OCI-LY3 (cell line): Measurements from ENCODE around the gene RAB23.

Experiments
- EZH2phosphoT487 ChIP-seq: fragments of 200-600 bp; shearing (Covaris generic); IDR thresholded peaks from 2 replicates; pipeline ENCODE4 v1.6.1; 2018; ENCODE audit warnings: antibody characterized with exemption, mixed run types, low read depth
- TF ChIP-seq, protein P1 (sequence below): fragments of 200-600, 300-600 bp; sonication (generic); IDR thresholded peaks from 2 replicates; pipeline ENCODE4 v1.5.1; 2014; ENCODE audit warnings: antibody characterized with exemption, low read length, low read depth

DNA sequence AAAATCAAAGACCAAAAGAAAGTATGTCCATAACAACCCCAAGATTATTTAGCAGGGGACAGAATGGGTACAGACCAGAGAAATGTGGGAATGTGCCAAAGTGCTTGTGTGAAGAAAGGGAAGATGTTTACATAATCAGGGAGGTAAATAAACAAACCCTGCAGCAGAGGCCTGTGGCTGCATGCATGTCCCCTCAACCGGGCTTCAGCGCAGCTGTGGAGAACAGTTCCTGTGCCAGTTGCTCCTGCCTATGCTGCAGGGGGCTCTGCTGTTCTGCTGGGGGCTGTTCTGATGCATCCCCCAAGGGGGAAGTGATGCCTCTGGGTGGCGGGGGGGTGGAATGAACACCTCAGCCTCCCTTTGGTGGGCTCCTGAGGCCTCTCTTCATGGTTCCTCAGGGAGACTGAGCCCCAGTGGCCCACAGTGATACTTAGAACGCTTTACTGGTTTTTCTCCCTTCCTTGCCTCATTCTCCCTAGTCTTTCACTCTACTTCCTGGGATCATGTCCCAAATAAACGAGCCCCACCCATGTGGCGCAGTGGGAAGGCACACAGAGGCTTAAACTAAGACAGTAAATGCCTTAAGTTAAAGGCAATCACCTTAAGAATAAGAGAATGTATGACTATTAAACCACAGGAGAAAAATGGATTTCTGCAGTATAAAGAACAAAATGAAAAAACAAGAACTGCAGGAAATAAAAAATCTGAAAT lies 23.0 kb downstream of the RAB23 start:
- TF ChIP-seq, protein P1, sequence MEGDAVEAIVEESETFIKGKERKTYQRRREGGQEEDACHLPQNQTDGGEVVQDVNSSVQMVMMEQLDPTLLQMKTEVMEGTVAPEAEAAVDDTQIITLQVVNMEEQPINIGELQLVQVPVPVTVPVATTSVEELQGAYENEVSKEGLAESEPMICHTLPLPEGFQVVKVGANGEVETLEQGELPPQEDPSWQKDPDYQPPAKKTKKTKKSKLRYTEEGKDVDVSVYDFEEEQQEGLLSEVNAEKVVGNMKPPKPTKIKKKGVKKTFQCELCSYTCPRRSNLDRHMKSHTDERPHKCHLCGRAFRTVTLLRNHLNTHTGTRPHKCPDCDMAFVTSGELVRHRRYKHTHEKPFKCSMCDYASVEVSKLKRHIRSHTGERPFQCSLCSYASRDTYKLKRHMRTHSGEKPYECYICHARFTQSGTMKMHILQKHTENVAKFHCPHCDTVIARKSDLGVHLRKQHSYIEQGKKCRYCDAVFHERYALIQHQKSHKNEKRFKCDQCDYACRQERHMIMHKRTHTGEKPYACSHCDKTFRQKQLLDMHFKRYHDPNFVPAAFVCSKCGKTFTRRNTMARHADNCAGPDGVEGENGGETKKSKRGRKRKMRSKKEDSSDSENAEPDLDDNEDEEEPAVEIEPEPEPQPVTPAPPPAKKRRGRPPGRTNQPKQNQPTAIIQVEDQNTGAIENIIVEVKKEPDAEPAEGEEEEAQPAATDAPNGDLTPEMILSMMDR, result no peak
- TF ChIP-seq EZH2phosphoT487, result no peak
